Measurements from ENCODE around the gene PROCA1.

PROCA1 gene

DNA sequence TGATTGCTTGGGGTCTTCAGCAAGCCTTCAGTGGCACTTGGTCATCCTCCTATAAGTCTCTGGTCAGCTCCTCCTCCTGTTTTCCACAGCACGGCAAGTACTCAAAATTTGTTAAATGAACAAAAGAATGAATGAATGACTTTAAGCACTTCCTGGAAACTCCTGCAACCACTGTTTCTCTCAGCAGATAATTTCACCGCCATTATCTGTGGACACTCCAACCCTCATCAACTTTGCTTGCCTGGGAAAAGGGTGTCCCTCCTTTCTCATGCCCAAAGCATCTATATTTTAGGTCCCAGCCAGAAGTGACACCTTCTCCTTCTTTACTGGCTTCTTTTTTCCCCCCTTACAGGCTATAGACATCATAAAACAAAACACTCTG, 4.4 kb downstream of the PROCA1 start:
- DNase-seq (ENCODE audit: low spot score): no peak

DNA sequence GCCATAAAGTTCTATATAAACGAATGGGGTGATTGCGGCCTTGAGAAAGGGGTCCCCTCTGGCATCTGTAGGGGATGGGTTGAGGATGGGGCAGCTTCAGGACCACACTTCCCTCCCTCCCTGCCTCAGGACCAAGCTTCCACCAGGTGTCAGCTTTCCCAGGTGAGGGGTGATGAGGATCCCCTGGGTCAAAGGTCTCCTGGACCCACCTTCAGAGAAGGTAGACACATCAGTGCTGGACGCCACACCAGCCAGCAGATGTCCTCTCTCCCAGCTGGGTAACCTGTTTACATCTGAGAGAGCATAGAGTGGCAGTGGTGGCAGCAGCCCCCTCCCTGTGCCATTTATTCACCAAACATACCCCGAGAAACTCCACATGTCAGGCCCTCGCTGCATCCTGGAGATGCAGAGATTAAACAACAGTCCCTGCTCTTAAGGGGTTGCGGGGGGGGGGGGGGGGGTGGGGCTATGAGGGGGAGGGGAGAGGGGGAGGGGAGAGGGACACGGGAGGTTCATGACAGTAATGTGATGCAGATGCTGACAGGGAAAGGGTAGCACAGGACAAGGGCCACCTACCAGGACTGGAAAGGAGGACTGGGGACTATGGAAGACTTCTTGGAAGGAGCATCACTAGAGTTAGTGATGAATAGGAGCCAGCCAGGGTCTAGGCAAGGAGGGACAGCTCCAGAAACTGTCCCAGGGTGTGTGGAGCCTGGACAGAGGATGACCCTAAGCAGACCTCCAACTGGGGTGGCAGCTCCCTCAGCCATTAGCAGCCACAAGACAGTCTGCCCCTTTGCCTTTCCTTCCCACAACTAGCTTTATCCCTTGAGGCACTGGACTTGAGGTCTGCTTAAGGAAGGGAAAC, 5.0 kb downstream of the PROCA1 start:
- DNase-seq (ENCODE audit: low spot score): no peak

DNA sequence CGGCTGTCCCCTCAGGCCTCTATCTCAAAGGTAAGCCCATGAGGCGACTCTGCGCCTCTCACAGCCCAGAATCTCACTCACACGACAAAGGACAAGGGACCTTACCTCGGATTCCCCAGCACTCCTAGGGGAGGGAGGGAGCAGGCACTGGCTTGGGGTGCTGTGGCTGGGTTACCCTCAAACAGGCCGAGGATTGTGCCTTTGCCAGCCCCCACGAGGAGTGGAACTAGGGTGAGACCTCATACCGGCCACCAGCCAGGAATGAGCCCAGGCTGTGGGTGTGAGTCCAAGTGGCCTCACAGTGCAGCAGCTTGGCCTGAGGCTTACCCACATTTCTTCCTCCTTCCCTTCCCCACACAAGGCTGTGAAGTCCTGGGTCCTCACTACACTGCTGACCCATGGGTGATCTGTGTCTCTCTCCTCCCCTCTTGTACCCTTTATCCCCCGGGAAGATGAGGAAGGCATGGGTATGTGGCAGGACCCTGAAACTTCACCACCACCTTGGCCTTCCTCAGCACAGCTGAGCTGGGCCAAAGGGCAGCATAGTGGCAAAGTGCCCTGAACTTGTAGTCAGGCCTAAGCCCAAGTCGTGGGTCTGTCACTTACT, 5.9 kb downstream of the PROCA1 start:
- DNase-seq (ENCODE audit: low spot score): no peak

DNA sequence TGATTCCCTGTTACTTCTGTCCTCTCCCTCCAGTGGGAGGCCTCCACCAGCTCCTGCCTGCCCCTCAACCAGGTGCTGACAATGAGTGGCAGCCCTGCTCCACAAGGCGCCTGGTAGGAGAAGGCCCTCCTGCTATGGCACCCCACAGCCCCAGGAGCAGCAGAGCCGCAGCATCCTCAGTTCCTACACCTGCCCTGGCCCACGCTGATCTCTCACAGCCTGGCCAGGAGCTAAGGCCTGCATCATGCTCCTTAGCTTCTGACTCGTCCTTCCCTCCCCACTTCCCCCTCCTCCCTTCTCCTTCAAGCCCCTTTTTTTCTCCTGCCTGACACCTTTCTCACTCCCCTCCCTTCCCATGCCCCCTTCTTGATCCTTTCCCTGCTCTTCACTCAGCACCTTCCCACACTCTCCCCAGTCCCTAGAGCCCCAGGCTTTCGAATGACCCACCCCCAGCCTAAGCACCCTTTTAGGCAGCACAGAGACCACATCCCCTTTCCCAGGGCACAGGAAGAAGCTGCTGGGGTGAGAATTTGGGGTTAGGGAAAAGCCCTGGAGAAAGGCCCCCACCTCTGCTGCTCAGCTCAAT, 6.5 kb downstream of the PROCA1 start:
- DNase-seq (ENCODE audit: low spot score): no peak

DNA sequence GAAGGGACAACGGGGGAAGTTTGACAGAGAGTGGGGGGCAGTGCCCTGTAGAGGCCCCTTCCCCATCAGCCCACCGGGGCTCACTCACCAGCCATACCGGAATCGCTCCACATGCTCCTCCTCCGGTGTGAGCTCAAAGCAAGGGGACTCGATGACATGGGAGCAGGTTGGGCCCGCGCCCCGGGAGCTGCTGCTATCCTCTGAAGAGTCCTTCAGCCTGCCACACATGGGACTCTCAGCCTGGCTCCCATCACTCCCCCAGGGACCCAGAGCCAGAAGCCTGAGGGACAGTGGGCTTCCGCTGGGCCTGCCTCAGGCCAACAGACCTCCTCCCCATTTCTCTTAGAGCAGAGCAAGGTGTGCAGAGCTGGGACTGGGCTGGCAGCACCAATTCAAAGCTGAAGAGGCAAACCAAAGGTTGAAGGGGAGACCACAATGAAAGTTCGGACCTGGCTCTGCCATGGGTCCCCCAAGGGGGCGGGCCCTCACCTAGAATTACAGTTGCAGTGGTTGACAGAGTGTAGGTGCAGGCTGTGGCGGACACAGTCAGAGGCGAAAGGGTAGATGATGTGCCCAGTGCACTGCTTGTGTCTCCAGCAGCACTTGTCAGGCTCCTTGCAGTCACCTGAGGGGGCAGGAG, 7.3 kb downstream of the PROCA1 start:
- DNase-seq (ENCODE audit: low spot score): no peak

DNA sequence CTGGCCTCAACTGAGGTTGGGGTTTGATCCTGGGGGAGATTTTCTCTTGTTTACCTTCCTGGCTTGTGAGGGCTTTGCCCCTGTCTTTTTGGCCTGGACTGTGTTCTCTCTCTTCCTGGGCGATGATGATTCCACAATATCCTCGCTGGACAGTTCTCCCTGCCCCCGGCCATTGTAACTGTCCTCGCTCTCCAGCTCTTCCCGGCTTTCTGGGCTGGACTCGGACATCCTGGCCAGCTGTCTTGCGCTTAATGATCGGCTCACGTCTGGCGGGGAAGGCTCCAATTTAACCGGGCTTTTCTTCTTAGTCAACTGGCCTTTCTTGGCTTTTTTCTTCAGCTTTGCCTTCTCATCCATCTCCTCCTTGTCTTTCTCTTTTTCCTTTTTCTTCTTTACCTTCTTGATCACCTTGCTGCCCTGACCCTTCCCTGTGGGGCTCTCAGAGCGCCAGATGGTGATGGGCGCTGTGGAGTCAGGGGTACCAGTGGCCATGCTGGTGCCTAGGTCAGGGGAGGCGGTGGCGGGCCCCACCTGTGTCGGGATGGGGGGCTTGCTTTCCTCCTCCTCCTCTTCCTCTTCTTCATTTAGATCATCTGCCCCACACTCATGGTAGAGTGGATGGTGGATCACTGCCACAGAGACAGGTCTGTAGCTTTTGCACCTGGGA, 8.0 kb downstream of the PROCA1 start:
- DNase-seq (ENCODE audit: low spot score): no peak

DNA sequence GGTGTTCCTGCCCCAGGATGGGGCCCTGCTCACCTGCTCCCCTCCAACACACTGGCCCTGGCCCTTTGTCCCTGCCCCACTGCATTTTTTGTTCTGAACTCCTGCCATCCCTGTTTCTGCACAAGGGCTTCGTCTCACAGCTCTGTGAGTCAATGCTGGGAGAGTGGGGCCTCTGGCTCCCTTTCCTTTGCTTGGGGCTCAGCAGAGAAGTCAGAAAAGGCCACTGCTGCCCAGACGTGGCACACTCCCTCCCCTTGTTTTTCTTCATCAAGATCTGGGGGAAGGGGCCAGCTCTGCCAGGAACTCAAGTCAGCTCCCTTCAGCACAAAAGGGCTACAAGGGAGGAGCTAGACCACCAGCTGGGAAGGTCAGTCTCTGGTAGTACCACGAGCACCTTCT, 8.9 kb downstream of the PROCA1 start:
- DNase-seq (ENCODE audit: low spot score): no peak

DNA sequence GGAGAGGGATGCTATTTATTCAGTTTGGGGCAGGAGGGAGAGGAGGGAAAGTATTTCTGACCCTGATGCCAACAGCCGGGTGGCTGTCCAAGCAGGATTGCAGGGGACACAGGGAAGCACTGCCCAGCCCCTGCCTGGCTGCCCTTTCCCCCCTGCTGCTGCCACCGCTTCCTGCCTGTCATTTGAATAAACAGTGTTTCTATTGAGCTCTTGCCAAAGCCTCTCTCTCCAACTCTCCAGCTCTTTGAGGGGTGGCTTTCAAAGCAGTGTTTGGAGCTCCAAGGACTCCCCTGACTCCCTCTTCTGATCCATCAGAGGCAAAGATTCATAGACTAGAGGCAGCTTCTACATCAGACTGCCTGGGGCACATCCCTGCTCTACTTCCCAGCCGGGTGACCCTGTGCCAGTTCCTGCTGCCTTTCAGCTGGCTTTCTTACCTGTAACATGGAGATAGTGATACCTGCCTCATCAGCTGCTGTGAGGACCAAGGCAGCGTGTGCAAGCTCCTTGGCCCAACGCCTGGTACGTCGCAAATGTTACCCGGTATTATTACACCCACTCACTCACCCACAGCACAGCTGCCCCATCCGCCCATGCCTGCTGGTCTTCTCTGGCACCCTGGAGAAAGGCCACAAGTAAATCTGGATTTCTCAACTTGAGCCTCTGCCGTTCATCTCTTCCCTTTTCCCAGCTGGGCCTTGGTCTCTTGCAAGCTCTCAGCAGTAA, 9.5 kb downstream of the PROCA1 start:
- no peak for DNase-seq (ENCODE audit: low spot score)

DNA sequence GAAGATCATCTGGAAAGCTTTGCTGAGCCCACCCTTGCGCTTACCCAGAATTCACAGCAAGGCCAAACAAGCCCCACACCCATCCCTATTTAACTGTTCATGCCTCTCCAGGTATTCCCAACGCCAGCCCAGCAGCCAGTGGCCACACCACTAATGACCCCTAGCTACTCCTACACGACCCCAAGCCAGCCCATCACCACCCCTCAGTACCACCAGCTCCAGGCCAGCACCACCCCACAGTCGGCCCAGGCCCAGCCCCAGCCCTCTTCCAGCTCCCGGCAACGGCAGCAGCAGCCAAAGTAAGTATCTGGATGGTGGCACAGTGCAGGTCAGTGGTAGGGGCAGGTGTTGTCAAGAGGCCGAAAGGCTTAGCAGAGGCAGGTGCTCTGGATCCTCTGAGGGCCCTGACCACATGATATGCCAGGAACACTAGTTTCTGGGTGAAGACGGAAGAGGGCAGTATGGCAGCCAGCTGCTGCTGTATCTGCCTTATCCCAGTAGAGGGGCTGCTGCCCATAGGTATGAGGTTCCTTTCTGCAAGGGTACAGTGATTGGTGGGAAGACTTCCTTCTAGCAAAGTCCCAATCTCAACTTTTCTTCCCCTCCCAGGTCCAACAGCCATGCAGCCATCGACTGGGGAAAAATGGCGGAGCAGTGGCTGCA, 10.7 kb downstream of the PROCA1 start:
- no peak for DNase-seq (ENCODE audit: low spot score)

DNA sequence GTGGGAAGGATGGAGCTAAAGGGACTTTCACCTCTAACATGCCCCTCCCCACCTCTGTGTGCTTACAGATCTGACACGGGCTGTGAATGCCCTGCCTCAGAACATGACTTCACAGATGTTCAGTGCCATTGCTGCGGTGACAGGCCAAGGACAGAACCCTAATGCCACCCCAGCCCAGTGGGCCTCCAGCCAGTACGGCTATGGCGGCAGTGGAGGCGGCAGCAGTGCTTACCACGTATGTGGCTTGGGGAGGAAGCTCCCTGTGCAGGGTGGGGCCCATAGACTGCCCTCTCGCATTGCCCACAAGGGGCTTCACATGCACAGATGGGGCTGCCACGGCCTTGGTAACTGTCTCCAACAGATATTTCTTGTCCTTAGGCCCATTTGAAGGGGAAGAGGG, 11.4 kb downstream of the PROCA1 start:
- DNase-seq (ENCODE audit: low spot score): no peak

DNA sequence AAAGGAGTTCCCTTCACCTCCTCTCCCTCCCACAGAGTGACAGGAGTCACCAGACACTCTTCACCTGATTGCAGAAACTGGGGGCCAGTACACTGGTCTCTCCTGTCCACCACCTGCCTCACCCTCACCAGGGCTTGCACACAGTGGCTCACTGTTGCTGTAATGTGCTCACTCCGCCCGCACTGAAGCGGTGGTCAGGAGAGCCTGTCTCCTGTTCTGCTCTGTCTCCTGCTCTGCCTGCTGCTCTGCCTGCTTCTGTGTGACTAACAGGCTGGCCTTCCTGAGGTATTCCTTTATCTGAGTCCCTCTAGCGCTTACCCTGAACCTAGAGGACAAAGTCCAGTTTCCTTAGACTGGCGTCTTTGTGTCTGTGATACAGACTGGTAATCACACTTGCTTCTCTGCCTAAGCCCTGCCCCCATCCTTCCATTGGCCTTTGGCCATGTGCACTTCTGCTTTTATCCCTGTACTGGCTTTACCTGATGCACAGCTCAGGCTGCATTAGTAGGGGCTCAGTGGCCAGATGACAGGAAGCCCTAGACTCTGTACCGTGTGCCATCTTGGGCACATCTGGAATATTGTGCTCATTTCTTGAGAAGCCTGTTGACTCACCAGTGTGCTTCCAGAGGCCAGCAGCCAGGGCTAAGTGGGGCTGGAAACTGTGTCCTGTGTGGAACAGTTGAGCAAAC, 13.3 kb downstream of the PROCA1 start:
- peak; percentile 92 for DNase-seq (ENCODE audit: low spot score)

DNA sequence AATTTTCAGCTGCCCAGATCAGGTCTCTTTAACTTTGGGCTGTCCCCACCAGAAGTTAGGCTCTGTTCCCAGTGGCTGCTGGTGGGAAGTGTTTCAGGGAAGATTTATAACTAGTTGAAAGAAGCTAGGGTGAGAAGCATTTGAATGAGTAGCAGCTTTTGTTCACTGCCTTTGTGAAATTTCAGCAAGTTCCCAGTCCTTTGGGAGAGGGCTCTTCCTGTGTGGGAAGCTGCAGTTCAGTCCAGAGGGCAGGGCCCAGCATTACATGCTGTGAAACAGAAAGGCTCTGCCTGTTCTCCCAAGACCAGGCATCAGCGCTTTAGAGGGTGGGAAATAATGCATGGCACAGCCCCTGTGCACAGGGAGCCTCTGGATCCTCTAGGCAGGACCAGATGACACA, 17.8 kb downstream of the PROCA1 start:
- no peak for DNase-seq (ENCODE audit: low spot score)

DNA sequence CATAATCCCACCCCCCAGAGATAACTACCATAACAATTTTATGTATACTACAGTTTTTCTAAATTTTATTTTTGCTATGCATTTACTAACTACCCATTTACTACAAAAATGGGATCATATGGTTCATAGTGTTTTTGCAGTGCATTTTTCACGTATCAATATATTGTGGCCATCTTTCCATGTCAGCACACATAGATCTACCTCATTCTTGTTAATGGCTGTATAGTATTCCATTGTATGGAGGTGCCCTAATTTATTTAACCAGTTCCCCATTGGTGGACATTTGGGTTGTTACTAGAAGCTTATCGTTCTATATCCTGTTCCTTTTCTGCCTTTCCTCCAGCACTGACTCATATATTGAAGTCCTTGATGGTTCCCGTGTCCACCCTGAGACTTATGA, 22.7 kb downstream of the PROCA1 start:
- no peak for DNase-seq (ENCODE audit: low spot score)

DNA sequence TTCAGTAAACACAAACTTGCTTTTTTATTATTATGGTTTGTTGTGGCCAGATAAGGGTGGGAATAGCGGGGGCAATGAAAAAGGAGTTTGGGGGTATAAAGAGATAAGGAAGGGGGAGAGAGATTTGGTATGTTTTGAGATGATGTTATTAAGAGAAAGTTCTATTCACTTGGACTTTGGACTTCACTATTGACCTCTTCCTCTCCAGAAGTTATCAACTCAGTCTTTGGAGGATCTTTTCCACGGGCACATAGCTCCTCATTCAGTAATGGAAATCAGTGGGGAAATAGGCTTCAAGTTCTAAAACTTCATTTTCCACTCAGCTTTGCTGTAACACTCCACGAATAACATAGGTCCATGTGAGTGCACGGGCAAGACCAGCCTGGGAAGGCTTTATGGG, 23.2 kb downstream of the PROCA1 start:
- no peak for DNase-seq (ENCODE audit: low spot score)

DNA sequence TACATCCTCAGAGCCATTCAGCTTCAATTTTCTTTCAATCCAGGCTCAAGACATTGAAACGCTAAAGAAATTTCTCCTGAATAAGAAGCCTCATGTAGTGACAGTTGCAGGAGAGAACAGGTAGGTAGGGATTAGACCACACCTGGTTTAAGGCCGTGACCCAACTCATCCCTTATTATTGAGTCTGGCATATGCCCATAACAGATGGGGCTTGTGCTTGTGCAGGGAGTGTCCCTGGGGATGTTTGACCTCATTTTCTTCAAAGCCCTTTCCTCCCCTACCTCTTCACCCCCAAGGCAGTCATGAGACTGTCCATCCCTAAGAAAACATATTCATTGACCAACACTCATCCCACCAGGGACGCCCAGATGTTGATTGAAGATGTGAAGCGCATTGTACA, 25.4 kb downstream of the PROCA1 start:
- no peak for DNase-seq (ENCODE audit: low spot score)

DNA sequence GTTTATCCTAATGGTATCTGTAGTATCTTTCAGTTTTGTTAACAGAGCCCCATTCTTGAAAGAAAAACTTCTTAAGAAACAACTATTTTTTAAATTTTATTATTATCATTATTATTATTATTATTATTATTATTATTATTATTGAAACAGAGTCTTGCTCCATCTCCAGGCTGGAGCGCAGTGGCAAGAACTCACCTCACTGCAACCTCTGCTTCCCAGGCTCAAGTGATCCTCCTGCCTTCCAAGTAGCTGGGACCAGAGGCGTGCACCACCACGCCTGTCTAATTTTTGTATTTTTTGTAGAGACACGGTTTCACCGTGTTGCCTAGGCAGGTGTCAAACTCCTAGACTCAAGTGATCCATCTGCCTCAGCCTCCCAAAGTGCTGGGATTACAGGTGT, 26.3 kb downstream of the PROCA1 start:
- DNase-seq (ENCODE audit: low spot score): no peak

DNA sequence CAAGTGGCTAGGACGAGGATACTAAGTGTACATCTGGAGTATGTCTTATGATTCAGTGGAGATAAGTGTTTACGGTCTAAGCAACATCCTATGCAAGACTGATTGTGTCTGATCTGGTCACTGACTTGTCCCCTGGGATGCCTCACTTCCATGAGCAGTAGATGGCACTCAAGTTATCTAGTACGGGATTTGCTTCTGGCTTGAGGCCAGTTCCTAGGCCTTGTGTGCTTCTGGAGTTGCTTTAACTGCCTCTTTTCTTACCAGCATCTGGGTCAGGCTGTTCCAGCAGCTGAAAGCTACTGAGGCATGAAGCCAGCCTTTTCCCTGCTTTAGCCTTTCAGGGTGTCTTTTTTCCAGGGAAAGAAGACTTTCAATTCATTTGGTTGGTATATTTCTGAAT, 26.7 kb downstream of the PROCA1 start:
- DNase-seq (ENCODE audit: low spot score): peak; percentile 67

DNA sequence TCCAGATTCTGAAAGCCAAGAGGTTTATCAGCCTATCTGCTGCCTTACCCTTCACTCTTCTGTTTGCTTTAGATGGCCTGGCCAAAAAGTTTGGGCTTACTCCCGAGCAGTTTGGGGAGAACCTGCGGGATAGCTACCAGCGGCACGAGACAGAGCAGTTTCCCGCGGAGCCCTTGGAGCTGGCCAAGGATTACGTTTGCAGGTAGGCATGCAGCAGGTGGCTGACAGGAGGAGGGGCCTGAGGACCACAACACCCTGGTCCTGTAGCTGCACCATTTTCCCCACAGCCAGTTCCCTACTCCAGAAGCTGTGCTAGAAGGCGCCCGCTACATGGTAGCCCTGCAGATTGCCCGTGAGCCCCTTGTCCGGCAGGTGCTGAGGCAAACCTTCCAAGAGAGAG, 29.0 kb downstream of the PROCA1 start:
- DNase-seq (ENCODE audit: low spot score): no peak

DNA sequence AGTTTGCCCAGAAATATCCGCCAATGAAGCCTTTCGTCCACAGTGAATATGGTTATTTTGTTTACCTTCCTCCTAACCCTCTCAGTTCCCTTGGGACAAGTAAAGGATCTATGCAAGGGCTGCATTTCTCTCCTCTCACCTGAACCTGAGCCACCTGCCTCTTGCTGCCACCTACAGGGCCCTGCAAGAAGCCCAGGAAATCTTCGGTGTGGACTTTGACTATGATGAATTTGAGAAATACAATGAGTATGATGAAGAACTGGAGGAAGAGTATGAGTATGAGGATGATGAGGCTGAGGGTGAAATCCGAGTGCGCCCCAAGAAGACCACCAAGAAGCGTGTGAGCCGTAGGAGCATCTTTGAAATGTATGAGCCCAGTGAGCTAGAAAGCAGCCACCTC, 35.7 kb downstream of the PROCA1 start:
- peak; percentile 43 for DNase-seq (ENCODE audit: low spot score)

DNA sequence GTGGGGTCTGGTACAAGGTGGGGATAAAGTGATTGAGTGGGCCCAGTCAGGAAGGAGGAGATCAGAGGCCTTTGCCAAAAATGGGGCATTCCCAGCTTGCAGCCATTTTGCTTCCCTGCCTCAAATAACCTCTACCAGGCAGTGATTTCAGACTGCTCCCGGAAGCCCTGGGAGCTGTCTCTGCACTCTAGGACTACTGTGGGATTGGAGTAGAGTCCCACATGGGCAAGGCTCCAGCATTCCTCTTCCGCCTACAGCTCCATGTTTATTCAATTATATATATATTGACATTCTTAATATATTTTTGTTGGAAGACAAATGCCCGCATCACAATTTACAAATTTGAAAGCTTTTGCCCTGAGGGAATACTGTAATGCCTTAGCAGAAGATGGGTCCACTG, 36.2 kb downstream of the PROCA1 start:
- DNase-seq (ENCODE audit: low spot score): no peak

DNA sequence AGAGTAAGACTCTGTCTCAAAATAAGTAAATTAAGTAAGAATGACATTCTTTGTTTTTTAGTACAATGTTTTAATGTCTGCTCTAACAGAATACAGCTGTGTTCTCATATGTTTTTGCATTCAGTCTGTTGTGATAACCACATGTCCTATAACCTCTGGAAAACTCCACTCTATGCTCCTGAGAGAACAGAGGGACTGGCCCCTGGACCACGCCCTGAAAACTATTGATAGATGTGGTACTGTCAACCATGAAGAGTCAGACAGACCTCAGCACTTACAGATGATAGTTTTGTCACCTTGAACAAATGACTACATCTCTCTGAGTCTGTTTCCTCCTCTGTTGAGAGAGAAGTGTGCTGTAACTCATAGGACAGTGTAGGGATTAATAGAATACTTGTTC, 41.8 kb downstream of the PROCA1 start:
- DNase-seq (ENCODE audit: low spot score): no peak
